Endodermal cell (in vitro differentiated cells): ENCODE measurements around the gene BIRC6. TPM values are rescaled to one million over a fixed set of nuclear protein-coding genes. Genes with fewer than 3 reads are reported as not detected.
"Not testable (repeated sequence)": the region's sequence is repeated elsewhere in the genome, so short reads cannot be mapped to it uniquely, and the experiment has no call there.

Experiments
- DNase-seq: peaks from one replicate; pipeline ENCODE4 v3.0.0-alpha.2; 2017
- H3K27ac ChIP-seq: 2 replicates; pipeline ENCODE4 v1.5.1; 2013; ENCODE audit warnings: mild to moderate bottlenecking, low read depth, low read length, moderate library complexity
- H3K27me3 ChIP-seq: 2 replicates; pipeline ENCODE4 v1.6.1; 2013; ENCODE audit warnings: mild to moderate bottlenecking, low read length, moderate library complexity; ENCODE audit not compliant: insufficient read depth, control insufficient read depth, poor library complexity, severe bottlenecking
- H3K36me3 ChIP-seq: 2 replicates; pipeline ENCODE4 v1.7.0; 2013; ENCODE audit warnings: mild to moderate bottlenecking, low read length, moderate library complexity; ENCODE audit not compliant: control insufficient read depth, insufficient read depth
- H3K4me1 ChIP-seq: one replicate; pipeline ENCODE4 v1.7.0; 2013; ENCODE audit warnings: low read length; ENCODE audit not compliant: control insufficient read depth, insufficient read depth
- H3K4me3 ChIP-seq: 2 replicates; pipeline ENCODE4 v1.5.1; 2013; ENCODE audit warnings: mild to moderate bottlenecking, low read length, moderate library complexity
- H3K9ac ChIP-seq: 2 replicates; pipeline ENCODE4 v1.6.1; 2013; ENCODE audit warnings: mild to moderate bottlenecking, low read length, moderate library complexity; ENCODE audit not compliant: poor library complexity, severe bottlenecking; ENCODE audit errors: extremely low read depth
- H3K9me3 ChIP-seq: 2 replicates; pipeline ENCODE4 v1.6.1; 2013; ENCODE audit warnings: mild to moderate bottlenecking, low read length, moderate library complexity; ENCODE audit not compliant: control insufficient read depth
- H3K27ac Mint-ChIP-seq: 2 replicates; pipeline ENCODE4 v1.8.0; 2020; ENCODE audit warnings: mixed read lengths
- H3K27me3 Mint-ChIP-seq: 2 replicates; pipeline ENCODE4 v1.8.0; 2021; ENCODE audit warnings: mild to moderate bottlenecking, mixed read lengths; ENCODE audit not compliant: insufficient read depth
- H3K36me3 Mint-ChIP-seq: 2 replicates; pipeline ENCODE4 v1.8.0; 2020; ENCODE audit warnings: low read depth, mixed read lengths
- H3K4me1 Mint-ChIP-seq: 2 replicates; pipeline ENCODE4 v1.8.0; 2020; ENCODE audit warnings: mixed read lengths
- H3K4me3 Mint-ChIP-seq: 2 replicates; pipeline ENCODE4 v1.8.0; 2020; ENCODE audit warnings: mild to moderate bottlenecking, moderate library complexity, mixed read lengths
- H3K9me3 Mint-ChIP-seq: 2 replicates; pipeline ENCODE4 v1.8.0; 2020; ENCODE audit warnings: mild to moderate bottlenecking, mixed read lengths
- WGBS, 2 experiments: methylation state at CpG; one replicate each; pipeline versions ENCODE4 v1.1.5 to v1.1.7; 2013; ENCODE audit warnings: missing lambda C conversion rate in 2 of 2, mixed read lengths in 1 of 2; ENCODE audit not compliant: insufficient coverage in 1 of 2, insufficient read length in 1 of 2; 5-methylcytosine and 5-hydroxymethylcytosine counted together
- total RNA-seq, 2 donors: library from RNA; stranded (reverse); fragmentation: NEBNext Ultra II Directional in 1 of 2; extraction: Animal tissue kit (Norgen Biotek cat#: 25700) in 1 of 2; gene quantifications; 2 replicates in 1 of 2; 3 replicates in 1 of 2; pipeline ENCODE4 v1.2.1, GENCODE V29; 2021
- TF ChIP-seq, protein P1 (sequence below): fragments of 200-600 bp; sonication (generic); conservative IDR thresholded peaks from 2 replicates; pipeline ENCODE4 v1.5.0; 2021; ENCODE audit warnings: antibody characterized with exemption, mild to moderate bottlenecking

Gene BIRC6
- total RNA-seq, 2 donors from 2014 or later, result 84.6 to 111 TPM

DNA sequence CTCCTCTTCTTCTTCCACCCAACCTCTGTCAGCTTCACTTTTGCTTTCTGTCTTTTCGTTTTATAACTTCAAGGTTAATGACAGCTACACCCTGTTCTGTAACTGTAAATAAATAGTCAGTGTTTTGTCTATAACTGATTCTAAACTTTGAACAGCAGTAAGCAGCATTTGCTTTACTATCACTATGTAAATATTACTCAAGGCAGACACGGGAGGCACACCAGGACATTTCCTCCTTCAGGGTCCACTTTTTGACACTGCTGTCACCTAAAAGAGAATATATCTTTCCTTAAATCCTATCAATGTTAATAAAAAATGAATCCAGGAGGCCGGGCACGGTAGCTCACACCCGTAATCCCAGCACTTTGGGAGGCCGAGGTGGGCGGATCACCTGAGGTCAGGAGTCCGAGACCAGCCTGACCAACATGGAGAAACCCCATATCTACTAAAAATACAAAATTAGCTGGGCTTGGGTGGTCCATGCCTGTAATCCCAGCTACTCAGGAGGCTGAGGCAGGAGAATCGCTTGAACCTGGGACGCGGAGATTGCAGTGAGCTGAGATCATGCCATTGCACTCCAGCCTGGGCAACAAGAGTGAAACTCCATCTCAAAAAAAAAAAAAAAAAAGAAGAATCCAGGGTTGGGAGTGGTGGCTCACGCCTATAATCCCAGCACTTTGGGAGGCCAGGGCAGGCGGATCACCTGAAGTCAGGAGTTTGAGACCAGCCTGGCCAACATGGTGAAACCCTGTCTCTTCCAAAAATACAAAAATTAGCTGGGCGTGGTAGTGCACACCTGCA, 27.4 kb upstream of the BIRC6 start:
- WGBS, 2 experiments, result 90 to 97% methylated on average over 10 to 14 of the region's 14 CpGs
- H3K36me3 ChIP-seq, H3K27ac Mint-ChIP-seq, H3K9me3 Mint-ChIP-seq, DNase-seq, H3K9me3 ChIP-seq, H3K4me3 Mint-ChIP-seq, H3K27me3 ChIP-seq, H3K4me1 ChIP-seq, H3K27me3 Mint-ChIP-seq, H3K27ac ChIP-seq, H3K9ac ChIP-seq, H3K36me3 Mint-ChIP-seq, H3K4me3 ChIP-seq, H3K4me1 Mint-ChIP-seq: not testable (repeated sequence)

DNA sequence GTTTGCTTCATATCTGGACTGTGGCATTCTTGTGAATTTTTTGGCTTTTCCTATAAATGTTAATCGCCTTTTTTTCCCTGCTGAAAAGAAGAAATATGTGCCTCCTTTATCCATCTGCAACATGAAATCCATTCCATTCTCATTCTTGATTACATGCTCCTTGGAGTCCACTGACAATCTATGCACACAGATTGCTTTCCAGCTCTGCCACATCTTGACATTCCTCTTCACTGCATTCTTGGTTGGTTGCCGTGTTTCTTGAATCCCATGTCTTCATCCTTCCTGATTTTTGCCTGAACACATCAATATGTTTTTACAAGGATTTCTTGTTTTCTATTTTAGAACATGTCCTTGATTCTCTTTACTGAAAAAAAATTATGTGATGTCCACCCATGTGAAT, 26.7 kb upstream of the BIRC6 start:
- H3K27ac Mint-ChIP-seq, result no peak overlapping the region
- H3K4me3 Mint-ChIP-seq, result no peak overlapping the region
- WGBS, 2 experiments, result 80 to 91% methylated on average over 2 of the region's 2 CpGs
- H3K9ac ChIP-seq, result no peak overlapping the region
- no peaks in the 10 kb centered on the region for H3K36me3 Mint-ChIP-seq
- TF ChIP-seq, protein P1, sequence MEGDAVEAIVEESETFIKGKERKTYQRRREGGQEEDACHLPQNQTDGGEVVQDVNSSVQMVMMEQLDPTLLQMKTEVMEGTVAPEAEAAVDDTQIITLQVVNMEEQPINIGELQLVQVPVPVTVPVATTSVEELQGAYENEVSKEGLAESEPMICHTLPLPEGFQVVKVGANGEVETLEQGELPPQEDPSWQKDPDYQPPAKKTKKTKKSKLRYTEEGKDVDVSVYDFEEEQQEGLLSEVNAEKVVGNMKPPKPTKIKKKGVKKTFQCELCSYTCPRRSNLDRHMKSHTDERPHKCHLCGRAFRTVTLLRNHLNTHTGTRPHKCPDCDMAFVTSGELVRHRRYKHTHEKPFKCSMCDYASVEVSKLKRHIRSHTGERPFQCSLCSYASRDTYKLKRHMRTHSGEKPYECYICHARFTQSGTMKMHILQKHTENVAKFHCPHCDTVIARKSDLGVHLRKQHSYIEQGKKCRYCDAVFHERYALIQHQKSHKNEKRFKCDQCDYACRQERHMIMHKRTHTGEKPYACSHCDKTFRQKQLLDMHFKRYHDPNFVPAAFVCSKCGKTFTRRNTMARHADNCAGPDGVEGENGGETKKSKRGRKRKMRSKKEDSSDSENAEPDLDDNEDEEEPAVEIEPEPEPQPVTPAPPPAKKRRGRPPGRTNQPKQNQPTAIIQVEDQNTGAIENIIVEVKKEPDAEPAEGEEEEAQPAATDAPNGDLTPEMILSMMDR, result no peak
- no peak overlapping the region for H3K4me3 ChIP-seq
- peak overlapping the region; percentile 22 for H3K27ac ChIP-seq
- H3K36me3 ChIP-seq, result no peaks in the 10 kb centered on the region
- H3K27me3 ChIP-seq, result no peaks in the 10 kb centered on the region
- no peaks in the 10 kb centered on the region for H3K9me3 ChIP-seq
- no peaks in the 10 kb centered on the region for H3K27me3 Mint-ChIP-seq
- peaks cover 4% of the 10 kb centered on the region for H3K4me1 Mint-ChIP-seq
- H3K4me1 ChIP-seq, result no peaks in the 10 kb centered on the region
- no peaks in the 10 kb centered on the region for H3K9me3 Mint-ChIP-seq
- DNase-seq, result no peak

DNA sequence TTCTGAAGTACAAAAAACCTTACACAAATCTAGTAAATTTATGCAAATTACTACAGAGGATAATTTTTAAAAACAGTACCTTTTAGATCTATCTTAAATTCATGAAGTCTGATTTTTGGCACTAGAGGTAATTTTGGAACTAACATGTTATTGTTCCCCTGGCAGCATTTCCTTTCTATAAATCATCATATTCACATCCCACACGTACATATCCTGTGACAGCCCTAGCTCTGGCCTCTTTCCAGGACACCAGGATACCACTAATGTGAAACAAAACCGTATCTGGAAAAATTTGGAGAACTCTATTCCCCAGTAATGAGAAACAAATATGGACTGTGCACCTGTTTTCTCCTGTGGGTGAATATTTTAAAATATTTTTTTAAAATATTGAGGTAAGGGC, 14.0 kb upstream of the BIRC6 start:
- TF ChIP-seq, protein P1, result no peak
- no peaks in the 10 kb centered on the region for H3K4me1 ChIP-seq
- H3K36me3 ChIP-seq, result no peaks in the 10 kb centered on the region
- DNase-seq, result no peak
- Mint-ChIP-seq H3K4me3 (no peak overlapping the region), H3K36me3 (no peaks in the 10 kb centered on the region), H3K27ac (no peak overlapping the region), H3K4me1 (no peaks in the 10 kb centered on the region), H3K27me3 (no peaks in the 10 kb centered on the region), H3K9me3 (no peaks in the 10 kb centered on the region)
- WGBS, 2 experiments, result 90 to 94% methylated on average over 2 of the region's 2 CpGs
- no peak overlapping the region for H3K27ac ChIP-seq
- H3K9me3 ChIP-seq, result no peaks in the 10 kb centered on the region
- no peak overlapping the region for H3K9ac ChIP-seq
- H3K4me3 ChIP-seq, result no peak overlapping the region
- no peaks in the 10 kb centered on the region for H3K27me3 ChIP-seq

DNA sequence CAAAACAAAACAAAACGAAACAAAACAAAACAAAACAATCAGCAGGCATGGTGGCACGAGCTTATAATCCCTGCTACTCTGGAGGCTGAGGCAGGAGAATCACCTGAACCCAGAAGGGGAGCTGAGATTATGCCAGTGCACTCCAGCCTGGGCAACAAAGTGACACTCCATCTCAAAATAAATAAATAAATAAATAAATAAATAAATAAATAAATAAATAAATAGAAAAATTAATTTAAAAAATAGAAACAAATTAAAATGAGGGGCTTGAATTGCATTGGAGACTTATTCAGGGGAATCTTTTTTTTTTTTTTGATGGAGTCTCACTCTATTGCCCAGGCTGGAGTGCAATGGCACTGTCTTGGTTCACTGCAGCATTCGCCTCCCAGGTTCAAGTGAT, 6.0 kb upstream of the BIRC6 start:
- H3K9me3 ChIP-seq, H3K4me1 ChIP-seq, DNase-seq, H3K9me3 Mint-ChIP-seq, H3K4me3 ChIP-seq, H3K27ac ChIP-seq, H3K4me3 Mint-ChIP-seq, H3K36me3 ChIP-seq, H3K36me3 Mint-ChIP-seq, H3K4me1 Mint-ChIP-seq, H3K27ac Mint-ChIP-seq, H3K27me3 Mint-ChIP-seq, H3K9ac ChIP-seq, H3K27me3 ChIP-seq: not testable (repeated sequence)
- 95 to 100% methylated on average over 2 to 3 of the region's 3 CpGs for WGBS, 2 experiments
